Measurements from ENCODE around the gene RPS3.

- TF ChIP-seq CTCF (IDR thresholded peaks at IDR 0.05) (no peak), PBX3 (IDR thresholded peaks at IDR 0.05) (no peak), RCOR1 (IDR thresholded peaks at IDR 0.05; ENCODE audit: low read length) (no peak)
Measured at GRCh38 chr11:75429902-75430713, 30.8 kb downstream of the RPS3 start.
